Colonic mucosa (tissue), 4 donors: ENCODE results near the gene NEU2. TPM values are rescaled to one million over a fixed set of nuclear protein-coding genes. Genes with fewer than 3 reads are reported as not detected.

Source experiments
- DNase-seq: peaks from one replicate; pipeline ENCODE4 v3.0.0-alpha.2; 2020
- H3K27ac ChIP-seq: fragments of 200-600 bp; one replicate; pipeline ENCODE4 v1.8.0; 2021
- H3K27me3 ChIP-seq: fragments of 200-600 bp; one replicate; pipeline ENCODE4 v1.8.0; 2021
- H3K36me3 ChIP-seq: fragments of 200-600 bp; one replicate; pipeline ENCODE4 v1.8.0; 2021
- H3K4me1 ChIP-seq: fragments of 200-600 bp; one replicate; pipeline ENCODE4 v1.8.0; 2021; ENCODE audit warnings: mild to moderate bottlenecking
- H3K4me3 ChIP-seq: fragments of 200-600 bp; one replicate; pipeline ENCODE4 v1.8.0; 2021
- H3K9ac ChIP-seq, 2 donors: one replicate each; pipeline ENCODE4 v1.7.0; 2013; ENCODE audit warnings: control low read depth in 2 of 2, low read depth in 2 of 2, low read length in 2 of 2
- H3K9me3 ChIP-seq: fragments of 200-600 bp; one replicate; pipeline ENCODE4 v1.8.0; 2021
- intact Hi-C: fragments of 100-400 bp; cut with DNase I; formaldehyde crosslinking; loops from one replicate; pipeline ENCODE4 v1.14.1; 2022
- total RNA-seq, 2 donors: library from RNA; stranded (reverse); fragmentation: NEBNext Ultra II Directional in 1 of 2; extraction: Animal tissue kit (Norgen Biotek cat#: 25700) in 1 of 2; gene quantifications; one replicate each; pipeline ENCODE4 v1.2.1, GENCODE V29; 2021
- TF ChIP-seq, protein P1 (sequence below): fragments of 200-600 bp; IDR thresholded peaks from one replicate; pipeline ENCODE4 v1.8.0; 2022; ENCODE audit warnings: antibody characterized with exemption, mild to moderate bottlenecking
- donor health status: healthy.
- donor health status: DM: no; HTN: no; CAD: no.
- donor health status: DM: no; HTN: no; CAD: no.

NEU2 gene
- total RNA-seq, 2 donors from 2014 or later: not detected

DNA sequence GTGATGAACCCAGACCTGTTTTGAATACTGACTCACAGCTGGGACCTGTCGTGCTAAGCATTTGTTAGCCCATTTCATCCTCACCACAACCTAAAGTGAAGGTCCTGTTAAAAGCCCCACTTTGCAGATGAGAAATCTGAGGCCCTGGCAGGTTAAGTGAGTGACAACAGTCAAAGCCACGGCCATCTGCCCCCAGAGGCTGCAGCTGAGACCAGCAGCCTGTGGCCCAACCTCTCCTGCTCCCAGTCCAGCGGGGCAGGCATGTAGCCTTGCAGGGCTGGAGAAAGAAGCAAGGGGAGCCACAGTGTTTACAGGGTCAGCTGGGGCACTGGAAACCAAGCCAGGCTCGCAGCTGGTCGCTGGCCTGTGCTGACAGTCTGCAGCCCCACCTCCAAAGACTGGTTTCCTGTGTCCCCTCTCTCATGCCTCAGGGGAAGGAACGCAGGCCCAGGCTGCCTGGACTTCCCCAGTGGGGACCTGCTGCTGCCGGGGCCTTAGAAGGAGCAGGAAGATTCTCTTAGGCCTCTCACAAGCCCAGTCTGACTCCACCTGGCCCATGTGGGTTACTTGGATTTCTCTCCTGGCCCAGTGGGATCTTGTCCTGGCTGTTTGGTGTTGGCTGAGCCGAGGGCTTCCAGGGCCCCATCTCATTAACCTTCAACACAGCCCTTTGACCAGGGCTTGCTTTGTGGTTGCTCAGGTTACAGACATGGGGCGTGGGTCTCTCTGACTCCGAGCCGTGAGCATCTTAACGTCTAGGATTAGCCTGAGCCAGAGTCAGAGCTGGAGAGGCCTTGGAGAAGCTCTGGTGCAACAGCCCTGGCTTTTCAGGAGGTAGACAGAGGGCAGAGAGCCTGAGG is 29.3 kb downstream of the NEU2 start:
- H3K36me3 ChIP-seq: no peaks in the 10 kb centered on the region
- no peaks in the 10 kb centered on the region for H3K9me3 ChIP-seq
- H3K9ac ChIP-seq: peak overlapping the region; percentile 54 to 65
- intact Hi-C loops: no loop called here
- no peaks in the 10 kb centered on the region for H3K27me3 ChIP-seq
- TF ChIP-seq, protein P1, sequence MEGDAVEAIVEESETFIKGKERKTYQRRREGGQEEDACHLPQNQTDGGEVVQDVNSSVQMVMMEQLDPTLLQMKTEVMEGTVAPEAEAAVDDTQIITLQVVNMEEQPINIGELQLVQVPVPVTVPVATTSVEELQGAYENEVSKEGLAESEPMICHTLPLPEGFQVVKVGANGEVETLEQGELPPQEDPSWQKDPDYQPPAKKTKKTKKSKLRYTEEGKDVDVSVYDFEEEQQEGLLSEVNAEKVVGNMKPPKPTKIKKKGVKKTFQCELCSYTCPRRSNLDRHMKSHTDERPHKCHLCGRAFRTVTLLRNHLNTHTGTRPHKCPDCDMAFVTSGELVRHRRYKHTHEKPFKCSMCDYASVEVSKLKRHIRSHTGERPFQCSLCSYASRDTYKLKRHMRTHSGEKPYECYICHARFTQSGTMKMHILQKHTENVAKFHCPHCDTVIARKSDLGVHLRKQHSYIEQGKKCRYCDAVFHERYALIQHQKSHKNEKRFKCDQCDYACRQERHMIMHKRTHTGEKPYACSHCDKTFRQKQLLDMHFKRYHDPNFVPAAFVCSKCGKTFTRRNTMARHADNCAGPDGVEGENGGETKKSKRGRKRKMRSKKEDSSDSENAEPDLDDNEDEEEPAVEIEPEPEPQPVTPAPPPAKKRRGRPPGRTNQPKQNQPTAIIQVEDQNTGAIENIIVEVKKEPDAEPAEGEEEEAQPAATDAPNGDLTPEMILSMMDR: no peak
- H3K27ac ChIP-seq: peak overlapping the region; percentile 64
- H3K4me3 ChIP-seq: peak overlapping the region; percentile 40
- H3K4me1 ChIP-seq: peaks cover 5% of the 10 kb centered on the region
- DNase-seq: no peak

DNA sequence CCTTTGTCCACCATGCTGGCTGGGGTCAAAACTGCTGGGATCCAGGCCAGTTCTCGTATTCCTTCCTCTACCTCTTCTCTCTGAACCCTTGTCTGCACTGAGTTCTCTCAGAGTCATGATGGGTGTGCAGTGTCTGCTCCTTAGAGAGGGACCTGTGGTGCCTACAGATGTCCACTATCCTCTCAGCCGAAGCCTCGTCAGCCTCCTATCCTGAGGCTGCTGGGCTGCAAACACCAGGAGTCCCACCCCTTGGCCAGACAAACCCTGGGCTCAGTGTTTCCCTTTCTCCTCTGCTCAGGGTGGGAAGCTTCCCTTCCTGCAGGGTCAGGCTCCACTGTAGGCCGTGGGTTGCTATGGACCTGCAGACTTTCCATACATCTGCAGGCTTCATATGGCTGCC is 30.0 kb downstream of the NEU2 start:
- TF ChIP-seq, protein P1: no peak
- Histone ChIP-seq H3K9ac (peak overlapping the region; percentile 54 to 65), H3K9me3 (no peaks in the 10 kb centered on the region), H3K27me3 (no peaks in the 10 kb centered on the region), H3K4me3 (peak overlapping the region; percentile 40), H3K27ac (peak overlapping the region; percentile 64), H3K36me3 (no peaks in the 10 kb centered on the region), H3K4me1 (peaks cover 5% of the 10 kb centered on the region)
- DNase-seq: no peak
- intact Hi-C loops: no loop called here

DNA sequence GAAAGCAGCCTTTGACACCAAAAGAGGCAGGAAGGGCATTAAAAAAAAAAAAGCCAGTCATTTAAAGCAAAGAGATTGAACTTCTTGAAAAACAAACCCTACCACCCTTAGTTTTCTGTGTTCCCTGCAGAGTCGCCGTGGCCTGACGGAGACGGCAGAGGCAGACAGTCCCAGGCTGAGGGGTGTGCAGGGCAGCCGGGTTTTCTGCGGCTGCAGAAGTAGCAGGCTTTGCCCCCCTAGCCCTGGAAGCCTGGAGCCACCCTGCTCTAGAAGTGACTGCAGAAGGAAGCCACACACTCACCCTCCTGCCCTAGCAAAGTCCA is 30.4 kb downstream of the NEU2 start:
- peak overlapping the region; percentile 64 for H3K27ac ChIP-seq
- H3K4me1 ChIP-seq: peaks cover 5% of the 10 kb centered on the region
- intact Hi-C loops: no loop called here
- TF ChIP-seq, protein P1: no peak
- no peak for DNase-seq
- no peaks in the 10 kb centered on the region for H3K36me3 ChIP-seq
- no peaks in the 10 kb centered on the region for H3K27me3 ChIP-seq
- peak overlapping the region; percentile 40 for H3K4me3 ChIP-seq
- H3K9ac ChIP-seq: peak overlapping the region in 1 of 2 donors; percentile 65
- no peaks in the 10 kb centered on the region for H3K9me3 ChIP-seq

DNA sequence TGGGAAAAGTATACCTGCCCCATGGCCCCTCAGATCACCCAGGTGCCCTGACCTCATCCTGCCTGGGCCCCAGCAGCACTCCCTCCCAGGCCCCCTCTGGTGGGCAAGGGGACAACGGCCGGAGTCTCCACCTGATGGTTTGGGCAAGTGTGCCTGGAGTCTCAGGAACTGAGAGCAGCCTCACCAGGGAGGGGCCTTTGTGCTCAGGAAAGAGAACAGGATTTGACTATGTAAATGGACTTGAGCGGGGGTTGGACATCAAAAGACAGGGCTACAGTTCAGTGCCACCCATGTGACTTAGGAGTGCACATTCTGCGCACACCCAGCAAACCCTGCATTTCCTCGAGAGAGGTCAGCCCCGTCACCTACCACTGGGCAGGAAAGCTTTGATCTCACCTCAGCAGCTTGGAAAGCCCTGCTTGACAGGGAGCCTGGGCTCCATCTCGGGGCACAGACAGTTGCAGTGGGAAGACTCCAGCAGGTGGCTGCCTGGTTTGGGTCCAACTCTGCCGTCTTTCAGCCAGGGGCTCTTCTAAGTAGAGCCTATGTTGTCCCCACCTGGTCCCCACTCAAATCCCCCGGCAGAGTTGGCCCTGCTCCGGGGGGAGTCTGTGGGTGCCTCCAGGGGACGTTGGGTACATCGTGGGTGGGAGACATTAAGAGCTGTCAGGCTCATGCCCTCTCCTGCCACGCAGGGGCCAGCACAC is 30.9 kb downstream of the NEU2 start:
- intact Hi-C loops: no loop called here
- TF ChIP-seq, protein P1: no peak
- Histone ChIP-seq H3K27ac (no peak overlapping the region), H3K9ac (peak overlapping the region; percentile 8 to 65), H3K27me3 (no peaks in the 10 kb centered on the region), H3K9me3 (no peaks in the 10 kb centered on the region), H3K36me3 (no peaks in the 10 kb centered on the region), H3K4me1 (peaks cover 5% of the 10 kb centered on the region), H3K4me3 (no peak overlapping the region)
- DNase-seq: no peak

DNA sequence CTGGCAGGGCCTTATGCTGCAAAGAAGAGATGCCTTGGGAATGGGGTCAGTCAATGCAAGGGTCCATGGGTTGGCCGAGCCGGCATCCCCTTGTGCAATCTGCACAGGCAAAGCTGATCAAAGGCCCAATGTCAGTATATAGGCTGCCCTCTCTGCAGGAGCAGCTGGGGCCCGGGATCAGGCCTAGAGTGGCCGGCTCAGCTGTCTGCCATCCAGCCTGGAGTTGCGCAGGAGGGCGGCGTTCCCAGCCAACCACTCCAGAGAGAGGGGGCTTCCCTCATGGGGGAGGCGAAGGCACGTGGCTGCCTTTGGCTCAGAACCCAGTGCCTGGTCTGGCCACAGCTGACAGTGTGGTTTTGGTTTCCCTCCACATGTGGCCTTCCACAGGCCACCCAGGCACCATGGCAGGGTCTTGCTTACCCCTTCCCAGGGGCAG is 31.5 kb downstream of the NEU2 start:
- Histone ChIP-seq H3K27me3 (no peaks in the 10 kb centered on the region), H3K4me3 (no peak overlapping the region), H3K9ac (peak overlapping the region; percentile 8 to 16), H3K4me1 (peaks cover 5% of the 10 kb centered on the region), H3K27ac (no peak overlapping the region), H3K36me3 (no peaks in the 10 kb centered on the region), H3K9me3 (no peaks in the 10 kb centered on the region)
- DNase-seq: no peak
- TF ChIP-seq, protein P1: no peak
- intact Hi-C loops: no loop called here
